M059J (cell line): ENCODE data around the gene INSC. TPM values are rescaled to one million over a fixed set of nuclear protein-coding genes. Genes with fewer than 3 reads are reported as not detected.
A peak's percentile ranks its signal among the peaks of the same experiment; 100 is the strongest.

Experiments used
- DNase-seq: peaks from one replicate; pipeline ENCODE4 v3.0.0-alpha.2; 2012; ENCODE audit warnings: low read depth
- total RNA-seq: library from RNA; depleted of rRNA; stranded (reverse); fragments of >200 nt; shearing (Covaris generic); gene quantifications from 2 replicates; pipeline ENCODE4 v1.2.3, GENCODE V29; 2014

The INSC gene
- total RNA-seq, 1 experiment from 2014 or later: 0.62 TPM

DNA sequence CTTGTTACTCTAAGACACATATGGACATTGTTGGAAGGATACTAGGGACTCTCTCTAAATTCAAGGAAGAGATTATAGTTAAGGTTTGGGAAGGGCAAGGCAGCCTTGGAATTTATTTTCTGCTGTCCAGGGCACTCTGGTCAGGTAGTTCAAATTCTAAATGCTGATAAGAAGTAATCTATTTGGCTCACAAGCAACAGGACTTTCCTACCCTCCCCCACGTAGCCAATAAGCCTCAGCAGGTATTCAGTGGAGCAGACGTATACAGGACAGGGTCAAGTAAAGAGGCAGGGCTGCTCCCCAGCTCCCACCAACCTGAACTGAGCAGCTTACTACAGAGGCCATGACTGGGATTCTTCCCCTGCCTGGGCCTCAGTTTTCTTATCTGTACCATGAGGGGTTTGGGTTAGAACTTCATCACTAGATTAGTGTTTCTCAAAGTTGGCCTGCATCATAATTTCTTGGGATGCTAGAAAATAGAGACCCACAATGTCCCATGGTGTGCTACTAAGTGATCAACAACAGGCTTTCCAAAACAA lies 6.1 kb upstream of the INSC start:
- DNase-seq: no peak

DNA sequence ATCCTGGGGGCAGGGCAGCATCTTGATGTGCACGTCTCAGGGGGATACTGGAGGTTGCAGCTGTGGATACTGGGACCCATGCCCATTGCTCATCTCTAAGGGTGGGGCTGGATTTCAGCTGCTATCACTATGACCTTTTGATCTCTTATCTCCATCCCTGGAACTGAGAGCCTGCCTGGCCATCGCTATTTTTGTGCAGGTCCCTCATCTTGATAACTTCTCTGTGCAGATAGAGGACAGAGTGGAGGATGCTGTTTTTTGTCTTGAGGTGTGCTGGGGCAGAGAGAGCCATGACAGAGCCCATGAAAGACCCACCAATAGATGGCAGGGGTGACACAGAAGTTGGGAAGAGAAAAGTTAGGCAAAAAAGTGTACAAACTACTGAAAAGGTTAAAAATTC lies 5.1 kb upstream of the INSC start:
- no peak for DNase-seq

DNA sequence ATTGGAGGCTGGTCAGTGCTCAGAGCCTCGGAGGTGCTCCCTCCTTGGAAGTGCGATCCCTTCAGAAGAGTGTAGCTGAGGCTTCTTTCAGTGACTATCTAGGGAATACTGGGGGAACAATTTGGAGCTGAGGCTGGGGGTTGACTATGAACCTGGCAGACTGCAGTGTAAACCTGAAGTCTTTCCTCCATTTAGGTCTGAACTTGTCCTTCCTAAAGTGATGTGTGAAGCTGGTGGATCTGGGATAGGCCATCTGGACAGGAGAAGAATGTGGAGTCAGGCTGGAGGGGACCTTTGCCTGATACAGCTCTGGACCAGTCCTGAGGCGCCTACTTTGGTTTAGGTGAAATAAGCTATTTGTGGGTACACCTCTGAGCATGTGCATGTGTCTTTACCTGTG lies 3.5 kb upstream of the INSC start:
- no peak for DNase-seq

DNA sequence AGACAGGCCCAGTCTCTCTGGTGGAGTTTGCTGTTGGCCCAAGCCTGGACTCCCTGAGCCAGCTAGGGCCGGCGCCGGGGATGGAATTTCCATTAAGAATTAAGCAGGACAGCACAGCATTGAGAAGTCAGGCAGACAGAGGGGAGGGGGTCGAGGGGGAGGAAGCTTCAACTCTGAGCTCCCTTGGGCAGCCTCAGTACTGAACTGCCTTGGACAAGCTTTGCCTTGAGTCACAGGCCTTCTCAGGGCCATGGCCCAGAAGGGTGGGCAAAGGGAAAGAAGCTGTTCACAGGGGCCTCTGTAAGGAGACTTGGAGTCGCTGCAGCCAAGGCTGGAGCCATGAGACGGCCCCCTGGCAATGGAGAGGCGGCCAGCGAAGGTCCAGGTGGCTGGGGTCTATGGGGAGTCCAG lies 2.6 kb upstream of the INSC start:
- DNase-seq: no peak

DNA sequence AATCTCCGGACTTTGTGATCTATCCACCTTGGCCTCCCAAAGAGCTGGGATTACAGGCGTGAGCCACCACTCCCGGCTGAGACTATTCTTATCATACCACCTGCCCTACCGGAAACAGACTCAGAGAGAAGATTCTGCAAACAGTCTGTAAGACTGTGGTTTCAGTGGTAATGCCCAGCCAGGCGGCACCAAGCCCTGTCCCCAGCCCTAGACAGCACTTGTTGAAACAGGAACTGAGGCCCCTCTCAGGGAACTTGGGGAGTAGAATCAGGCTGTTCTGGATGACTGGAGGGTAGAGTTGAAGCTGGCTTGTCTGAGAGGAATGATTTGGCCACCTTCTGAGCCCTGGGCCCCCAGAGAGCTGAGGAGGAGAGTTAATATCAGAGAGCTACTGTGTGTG lies 1.3 kb upstream of the INSC start:
- peak; percentile 24 for DNase-seq

DNA sequence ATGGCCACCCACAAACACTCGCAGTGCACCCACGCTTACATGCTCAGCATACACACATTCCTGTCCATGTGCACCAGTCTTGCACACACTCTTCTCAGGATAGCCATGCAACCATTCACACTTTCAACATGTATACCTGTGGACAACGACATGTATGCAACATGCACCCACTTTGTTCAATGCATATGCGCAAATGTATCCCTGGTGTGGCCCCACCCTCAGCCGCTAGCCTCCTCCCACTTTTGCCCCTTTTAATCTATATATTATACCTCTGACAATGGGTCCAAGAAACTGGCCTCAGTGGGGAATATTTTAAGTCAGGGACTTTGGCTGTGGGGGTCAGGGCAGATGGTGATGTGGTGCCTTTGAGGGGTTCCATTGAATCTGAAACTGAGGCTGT lies 963 bp downstream of the INSC start:
- no peak for DNase-seq

DNA sequence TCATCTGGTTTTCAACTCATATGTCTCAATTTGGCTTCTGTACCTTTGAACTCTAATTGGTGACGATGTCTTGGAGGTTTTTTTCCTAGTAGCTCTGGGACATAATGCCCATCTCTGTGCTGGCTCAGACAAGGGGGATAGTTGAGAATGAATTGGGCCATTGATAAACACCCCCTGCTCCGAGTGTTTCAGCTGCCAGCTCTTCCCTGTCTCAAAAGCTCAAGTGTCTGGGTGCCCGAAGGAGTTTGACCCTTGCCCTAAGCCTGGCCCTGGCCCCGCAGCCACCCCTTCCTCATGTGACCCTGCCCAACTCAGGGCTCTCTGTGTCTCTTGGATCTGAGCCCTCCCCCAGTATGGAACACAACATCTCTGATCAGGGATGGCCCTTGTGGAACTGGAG lies 3.0 kb downstream of the INSC start:
- no peak for DNase-seq

DNA sequence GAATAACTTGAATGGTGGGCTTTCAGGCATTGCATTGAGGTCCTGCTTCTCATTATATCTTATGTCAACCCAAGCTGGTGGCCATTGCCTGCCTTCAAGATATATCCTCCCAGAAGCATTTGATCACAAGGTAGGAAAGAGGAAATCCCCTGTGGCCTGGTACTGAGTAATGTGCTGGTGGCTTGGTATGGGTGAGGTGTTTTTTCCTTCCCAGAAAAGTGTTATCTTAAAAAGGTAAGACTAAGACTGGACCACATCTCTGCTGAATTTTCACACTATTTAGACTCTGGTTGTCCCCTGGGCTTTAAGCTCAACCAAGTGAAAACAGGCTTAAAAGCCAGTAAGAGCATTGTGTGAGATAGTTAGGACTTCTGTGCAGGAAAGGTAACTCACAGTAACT lies 3.7 kb downstream of the INSC start:
- DNase-seq: no peak

DNA sequence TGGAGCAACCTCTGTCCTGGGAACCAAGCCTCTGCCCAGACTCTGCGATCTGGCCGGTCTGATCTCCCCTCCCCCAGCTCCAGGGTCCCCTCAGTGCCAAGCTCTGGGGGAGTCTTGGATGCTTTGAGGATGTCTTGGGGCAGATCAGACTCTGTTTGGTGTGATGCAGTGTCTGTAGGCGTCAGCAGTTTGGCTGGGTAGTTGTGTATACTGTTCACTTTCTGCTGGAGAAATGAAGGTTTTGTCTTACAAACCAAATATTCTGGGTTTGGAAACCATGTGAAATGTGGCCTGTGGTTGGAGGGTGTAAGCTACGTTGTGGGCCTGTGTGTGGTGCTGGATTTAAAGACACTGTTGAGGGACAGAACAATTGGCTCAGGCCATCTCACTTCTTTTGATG lies 4.6 kb downstream of the INSC start:
- DNase-seq: no peak

DNA sequence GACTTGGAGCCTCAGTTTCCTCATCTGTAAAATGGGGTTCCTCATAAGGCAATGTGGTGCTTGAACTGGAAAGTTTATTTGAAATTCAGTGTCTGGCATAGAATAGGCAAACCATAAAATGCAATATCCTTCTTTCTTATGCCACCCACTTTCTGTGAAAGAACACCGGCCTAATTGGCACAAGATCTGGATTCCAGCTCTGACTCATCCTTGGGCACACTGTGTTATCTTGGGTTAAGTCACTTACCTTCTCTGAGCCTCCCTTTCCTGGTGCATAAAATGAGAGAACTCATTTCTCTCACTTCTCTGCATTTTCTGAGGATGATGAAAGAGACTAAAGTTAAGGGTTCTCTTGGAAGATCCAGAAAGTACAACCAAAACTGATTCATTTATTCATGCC lies 5.1 kb downstream of the INSC start:
- DNase-seq: peak; percentile 35

DNA sequence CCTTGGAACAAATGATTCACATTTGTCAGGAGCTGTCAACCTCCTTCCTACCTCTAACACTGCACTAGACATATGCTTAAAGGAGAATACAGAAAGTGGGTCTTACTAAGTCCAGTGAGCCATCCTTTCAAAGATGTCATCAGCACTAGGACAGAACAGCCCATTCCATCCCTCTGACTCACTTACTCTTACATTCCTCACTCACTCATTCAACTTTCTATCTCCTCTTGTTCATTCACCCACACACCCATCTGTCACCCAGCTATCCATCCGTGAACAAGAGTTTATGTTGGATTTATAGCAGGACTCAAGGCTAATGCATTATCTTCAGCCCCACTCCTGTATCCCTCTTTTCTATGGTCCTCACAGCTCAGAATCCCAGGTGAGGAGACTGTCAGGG lies 9.1 kb downstream of the INSC start:
- DNase-seq: peak; percentile 90

DNA sequence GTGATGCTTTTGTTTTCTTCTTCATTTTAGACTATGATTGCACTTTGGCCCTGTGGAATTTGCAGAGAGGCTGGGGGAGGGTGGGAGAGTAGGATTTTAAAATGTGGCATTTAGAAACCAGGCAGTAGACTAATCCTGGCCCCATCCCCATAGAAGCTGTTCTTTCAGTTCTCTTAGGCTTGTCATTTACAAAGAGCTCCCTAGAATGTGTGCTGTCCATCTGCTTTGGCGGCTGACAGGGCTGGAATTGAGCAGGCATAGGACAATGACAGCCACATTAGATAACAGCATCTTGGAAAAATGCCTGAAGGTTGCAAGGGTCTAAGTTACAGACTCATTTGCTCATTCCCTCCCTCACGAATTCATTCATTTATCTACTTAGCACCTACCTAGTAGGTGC lies 9.8 kb downstream of the INSC start:
- no peak for DNase-seq

DNA sequence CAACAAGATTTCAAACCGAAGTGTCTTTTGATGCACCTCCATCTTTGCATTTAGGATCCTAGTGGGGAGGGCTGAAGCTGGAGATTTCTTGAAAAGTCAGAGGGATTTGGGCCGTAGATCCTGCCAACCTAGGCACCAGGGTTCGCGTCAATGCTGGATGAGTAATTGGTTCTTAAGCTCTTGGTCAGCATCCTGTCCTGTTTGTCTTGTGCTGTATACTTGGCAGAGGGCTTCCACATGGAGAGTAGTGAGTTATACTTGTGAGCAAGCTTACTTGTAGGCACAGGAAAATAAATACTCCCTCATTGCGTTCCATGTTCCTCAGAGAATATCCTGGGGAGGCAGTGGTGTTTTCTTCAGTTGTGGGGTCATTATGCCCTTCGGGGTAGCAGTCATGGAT lies 12.6 kb downstream of the INSC start:
- DNase-seq: peak; percentile 78

DNA sequence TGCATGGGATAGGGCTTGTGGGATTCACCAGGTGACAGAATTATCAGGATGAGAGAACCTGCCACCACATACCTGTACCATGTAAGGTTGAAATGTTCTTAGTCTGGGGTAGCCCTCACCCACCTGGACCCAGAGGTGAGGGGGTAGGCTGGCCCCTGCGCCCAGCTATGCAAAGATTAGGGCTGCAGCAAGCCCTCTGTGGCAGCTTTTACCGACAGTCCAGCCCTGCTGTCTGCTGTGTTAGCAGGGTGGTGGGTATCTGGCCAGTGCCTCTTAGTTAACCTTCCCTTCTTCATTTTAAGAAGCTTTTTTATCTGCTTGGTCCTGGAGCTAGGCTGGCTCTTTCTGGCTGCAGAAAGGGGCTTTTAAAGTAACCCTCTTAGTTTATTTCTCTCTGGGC lies 13.9 kb downstream of the INSC start:
- DNase-seq: no peak

DNA sequence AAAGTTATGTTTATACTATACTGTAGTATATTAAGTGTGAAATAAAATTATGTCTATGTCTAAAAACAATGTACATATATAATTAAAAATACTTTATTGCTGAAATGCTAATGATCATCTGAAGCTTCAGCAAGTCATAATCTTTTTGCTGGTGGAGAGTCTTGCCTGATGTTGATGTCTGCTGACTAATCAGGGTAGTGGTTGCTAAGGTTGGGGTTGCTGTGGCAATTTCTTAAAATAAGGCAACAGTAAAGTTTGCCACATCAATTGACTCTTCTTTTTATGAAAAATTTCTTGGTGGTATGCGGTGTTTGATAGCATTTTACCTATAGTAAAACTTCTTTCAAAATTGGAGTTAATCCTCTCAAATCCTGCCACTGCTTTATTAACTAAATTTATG lies 21.4 kb downstream of the INSC start:
- DNase-seq: no peak

DNA sequence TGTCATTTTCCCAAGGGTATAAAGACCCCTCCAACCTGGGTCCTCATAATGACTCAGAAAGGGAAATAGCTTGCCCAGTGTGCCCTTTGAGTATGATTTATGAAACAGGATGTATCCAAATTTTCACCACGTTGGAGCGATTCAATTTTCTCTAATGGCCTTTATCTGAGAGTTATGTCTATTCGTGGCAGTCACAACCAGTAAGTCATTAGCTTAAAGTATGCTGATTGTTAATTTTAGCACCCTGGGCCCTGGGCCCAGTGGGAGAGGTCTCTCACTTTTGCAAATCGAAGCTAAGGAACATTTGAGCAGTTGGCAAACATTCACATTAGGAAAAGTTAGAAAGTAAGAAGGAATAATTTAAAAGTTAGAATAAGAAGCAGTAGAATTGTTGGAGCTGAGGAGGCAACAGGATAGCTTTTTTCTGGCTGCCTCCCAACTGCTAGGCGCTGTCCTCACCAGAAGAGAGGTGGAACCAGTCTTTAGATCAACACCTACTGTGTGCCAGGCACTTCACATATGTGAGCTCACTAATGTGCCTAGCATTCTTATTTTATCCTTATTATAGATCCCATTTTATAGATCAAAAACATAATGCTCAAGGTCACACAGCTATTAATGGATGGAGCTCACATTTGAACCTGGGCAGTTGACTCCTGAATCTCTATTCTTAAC lies 24.5 kb downstream of the INSC start:
- no peak for DNase-seq

DNA sequence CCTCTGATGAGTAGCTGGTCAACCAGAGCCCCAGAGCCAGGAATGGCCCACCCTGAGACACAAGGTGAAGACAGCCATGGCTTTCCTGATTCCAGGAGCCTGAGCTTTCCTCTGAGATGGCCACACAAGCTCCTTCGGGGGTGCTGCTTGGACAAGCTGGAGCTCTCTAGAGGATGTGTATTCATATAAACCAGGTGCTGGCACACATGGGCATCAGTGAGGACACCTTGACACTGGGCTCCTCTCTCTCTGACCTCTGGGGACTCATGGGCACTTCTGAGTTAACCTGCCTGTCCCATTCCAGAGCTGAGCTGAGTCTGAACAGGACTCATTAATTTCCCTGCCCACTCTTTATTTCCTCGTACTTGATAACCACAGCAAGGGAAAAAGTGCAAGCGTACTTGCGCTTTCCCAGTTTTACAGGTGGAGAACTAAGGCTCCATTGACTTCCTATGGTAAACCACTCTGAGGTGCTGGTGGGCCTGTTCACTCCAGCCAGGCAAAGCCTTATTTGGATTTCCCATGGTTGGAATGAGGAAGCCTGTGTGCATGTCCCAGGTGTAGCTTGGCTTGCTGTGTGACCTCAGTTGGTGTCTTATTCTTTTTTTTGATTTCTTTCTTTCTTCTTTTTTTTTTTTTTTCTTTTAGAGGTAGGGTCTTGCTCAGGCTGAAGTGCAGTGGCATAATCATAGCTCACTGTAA lies 25.4 kb downstream of the INSC start:
- no peak for DNase-seq

DNA sequence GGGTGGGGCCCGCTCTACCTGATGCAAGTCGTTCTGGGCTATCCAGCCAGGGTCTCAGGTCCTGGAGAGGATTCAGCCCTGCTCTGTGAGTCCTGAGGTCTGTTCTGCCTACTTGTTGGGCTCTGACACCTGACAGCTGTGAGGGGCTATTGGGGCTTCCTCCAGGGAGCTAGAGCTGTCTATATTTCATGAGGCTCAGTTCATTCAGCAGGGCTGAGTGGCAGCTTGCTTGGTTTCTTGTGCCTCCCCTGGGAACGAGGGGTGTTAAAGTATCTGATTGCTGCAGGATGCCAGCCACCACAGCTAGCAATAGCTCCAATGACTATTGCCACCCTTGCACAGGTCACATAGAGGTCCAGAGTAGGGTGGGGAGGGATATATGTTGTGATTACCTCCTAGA lies 26.7 kb downstream of the INSC start:
- DNase-seq: no peak

DNA sequence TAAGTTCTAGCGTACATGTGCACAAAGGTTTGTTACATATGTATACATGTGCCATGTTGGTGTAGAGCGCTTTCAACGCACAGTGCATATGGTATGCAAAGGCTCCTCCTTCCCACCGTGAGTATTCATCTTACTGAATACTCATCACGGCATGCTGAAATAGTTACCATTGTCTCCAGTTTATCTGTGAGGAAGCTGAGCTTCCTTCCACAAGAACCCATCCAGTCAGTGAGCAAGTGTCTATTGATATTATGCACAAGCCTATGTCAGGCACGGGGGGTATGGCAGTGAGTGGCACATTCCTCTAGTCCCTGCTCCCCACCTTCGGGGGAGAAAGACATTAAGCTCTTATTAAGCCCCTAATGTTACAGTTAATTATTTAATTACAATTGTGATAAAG lies 28.1 kb downstream of the INSC start:
- DNase-seq: no peak

DNA sequence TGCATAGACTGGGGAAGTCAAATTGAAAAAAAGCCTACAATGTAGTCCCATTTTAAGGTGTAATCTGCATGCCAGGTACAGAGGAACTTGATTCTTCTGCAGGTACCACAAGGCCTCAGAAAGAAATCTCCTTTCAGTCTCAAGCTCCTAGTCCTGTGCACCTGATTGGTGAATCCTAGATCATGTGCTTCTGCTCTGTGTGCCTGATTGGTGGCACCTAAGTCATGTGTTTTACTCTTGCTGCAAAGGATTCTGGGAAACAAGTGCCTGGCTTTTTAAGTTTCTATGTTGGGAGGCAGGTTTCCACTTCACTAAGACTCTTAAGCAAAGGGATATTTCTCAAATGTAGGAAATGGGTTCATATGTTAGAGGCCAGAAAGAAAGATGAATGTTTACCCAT lies 29.1 kb downstream of the INSC start:
- DNase-seq: no peak

DNA sequence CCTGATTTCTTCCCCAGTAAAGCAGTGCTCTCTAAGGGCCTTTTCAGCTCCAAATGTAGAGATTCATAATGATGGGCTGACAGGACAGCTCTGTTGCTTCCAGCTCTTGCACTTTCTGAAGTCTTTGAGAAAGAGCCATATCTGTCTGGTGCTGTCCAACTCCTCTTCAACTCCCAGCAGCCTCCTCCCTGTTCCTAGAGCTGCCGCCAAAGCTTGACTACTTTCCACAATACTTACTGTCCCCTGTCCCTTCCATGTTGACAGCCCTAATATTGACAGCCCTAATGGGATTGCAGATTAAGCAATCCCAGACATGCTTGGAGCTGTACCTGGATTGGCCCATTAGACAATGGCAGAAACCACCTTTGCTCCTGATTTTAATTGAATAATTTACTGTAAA lies 29.6 kb downstream of the INSC start:
- no peak for DNase-seq

DNA sequence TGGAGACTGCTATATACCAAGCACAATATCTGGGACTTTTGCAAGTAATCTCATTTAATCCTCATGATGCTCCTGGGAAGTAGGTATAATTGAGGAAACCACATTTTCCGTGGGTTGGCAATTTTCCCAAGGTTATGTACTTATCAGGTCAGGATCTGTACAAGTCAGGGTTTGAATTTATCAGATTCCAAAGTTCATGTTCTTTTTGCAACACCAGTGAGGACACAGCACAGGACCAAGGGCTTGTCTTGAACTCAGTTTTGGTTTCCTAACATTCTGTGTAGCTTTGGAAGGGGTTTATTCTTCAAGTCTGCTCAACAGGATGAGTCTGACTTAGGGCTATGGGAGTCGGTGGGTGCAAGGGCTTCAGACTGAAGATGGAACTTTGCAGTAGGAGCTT lies 30.4 kb downstream of the INSC start:
- DNase-seq: peak; percentile 5

DNA sequence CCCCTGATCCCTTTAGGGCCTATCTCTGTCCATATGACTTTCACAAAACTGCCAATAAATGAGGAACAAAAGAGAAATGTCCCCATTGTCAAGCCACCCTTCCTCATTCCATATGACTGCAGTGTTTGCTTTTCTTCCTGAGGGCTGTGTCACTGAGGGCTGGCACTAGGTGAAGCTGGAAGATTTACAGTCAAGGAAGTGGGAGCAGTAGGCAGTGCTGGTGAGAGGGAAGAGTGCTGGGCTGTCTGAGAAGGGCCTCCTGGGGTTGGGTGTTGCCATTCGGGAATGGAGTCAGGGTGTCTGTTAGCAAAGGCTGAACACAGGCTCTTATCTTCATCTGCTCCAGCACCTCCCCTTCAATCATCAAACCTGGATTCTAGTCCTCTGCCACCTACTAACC lies 30.9 kb downstream of the INSC start:
- peak; percentile 3 for DNase-seq
